H1 (cell line): Measurements from ENCODE around the gene GPR157. TPM values are rescaled to one million over a fixed set of nuclear protein-coding genes. Genes with fewer than 3 reads are reported as not detected.

Source experiments
- CTCF ChIP-seq, 3 experiments: IDR thresholded peaks; 1 replicate in 2 of 3; 2 replicates in 1 of 3; pipeline versions ENCODE4 v1.5.1 to v1.6.1; 2011; ENCODE audit warnings: low read length in 3 of 3, mild to moderate bottlenecking in 3 of 3, inconsistent platforms in 2 of 3, low read depth in 1 of 3, moderate library complexity in 1 of 3; ENCODE audit not compliant: insufficient read depth in 1 of 3; ENCODE audit errors: control extremely low read depth in 1 of 3
- FOSL1 ChIP-seq: IDR thresholded peaks from 2 replicates; pipeline ENCODE4 v1.6.1; 2011; ENCODE audit warnings: mild to moderate bottlenecking, low read depth, low read length, moderate library complexity; ENCODE audit not compliant: insufficient read depth
- JUND ChIP-seq: IDR thresholded peaks from 2 replicates; pipeline ENCODE4 v1.6.1; 2011; ENCODE audit warnings: mild to moderate bottlenecking, improper control_type of control experiment, low read length
- KDM1A ChIP-seq: fragments of 200-600, 300-600 bp; sonication (generic); IDR thresholded peaks from 2 replicates; pipeline ENCODE4 v1.7.1; 2016; ENCODE audit warnings: mild to moderate bottlenecking, low read length, borderline replicate concordance
- MAX ChIP-seq: IDR thresholded peaks from 2 replicates; pipeline ENCODE4 v1.6.1; 2012; ENCODE audit warnings: inconsistent platforms
- NRF1 ChIP-seq: IDR thresholded peaks from 2 replicates; pipeline ENCODE4 v1.6.1; 2011; ENCODE audit warnings: mild to moderate bottlenecking, low read depth, low read length, improper control_type of control experiment
- RFX5 ChIP-seq: IDR thresholded peaks from 2 replicates; pipeline ENCODE4 v1.6.1; 2011; ENCODE audit warnings: low read depth, low read length, improper control_type of control experiment, borderline replicate concordance
- YY1 ChIP-seq: IDR thresholded peaks from 2 replicates; pipeline ENCODE4 v1.6.1; 2011; ENCODE audit warnings: low read depth, mild to moderate bottlenecking, low read length
- polyA plus RNA-seq, 7 experiments: library from polyadenylated mRNA; depleted of rRNA in 3 of 7; stranded (reverse) in 5 of 7; unstranded in 2 of 7; fragments of >200 nt in 5 of 7; fragments of 200-250 nt in 2 of 7; gene quantifications; 1 replicate in 5 of 7; 2 replicates in 1 of 7; 4 replicates in 1 of 7; pipeline versions ENCODE4 v1.2.1 to v1.2.3, GENCODE V29; 2011 to 2013; ENCODE audit warnings: missing spikeins in 2 of 7, mixed read lengths in 2 of 7
- total RNA-seq: library from RNA; stranded (reverse); fragmentation: NEBNext Ultra II Directional; extraction: Animal tissue kit (Norgen Biotek cat#: 25700); gene quantifications from 2 replicates; pipeline ENCODE4 v1.2.1, GENCODE V29; 2021

Gene GPR157
- total and polyA plus RNA-seq, 2 of the 8 experiments (the other 6 are each of a cell fraction or from before 2014, with no cell fraction given) = 1.0 to 11.0 TPM

- no peak for TF ChIP-seq RFX5
- TF ChIP-seq JUND = peak; percentile 25; the same call in 1 of the 2 replicates
- TF ChIP-seq FOSL1 = no peak
- 0 out of 2 replicates have a peak, but pooled peaks have one; percentile 32 for TF ChIP-seq KDM1A
- 0 out of 2 replicates have a peak, but pooled peaks have one; percentile 26 for TF ChIP-seq YY1
- TF ChIP-seq NRF1 = no peak
- peak; percentile 28; the same call in 1 of the 2 replicates for TF ChIP-seq MAX
- peak; percentile 96 to 99 (median 97) for TF ChIP-seq CTCF (IDR thresholded peaks at IDR 0.05; ENCODE audit: control extremely low read depth in 1 of 3, insufficient read depth in 1 of 3, low read depth in 1 of 3, low read length in 3 of 3)
- TF ChIP-seq, all 59 proteins: peak for 10
Observed at GRCh38 chr1:9110669-9111356, 18.1 kb downstream of the GPR157 start (continued).
